Measurements from ENCODE around the gene CACNG3.

- TF ChIP-seq POLR2AphosphoS5 (IDR thresholded peaks at IDR 0.05) (no peak), CTCF (IDR thresholded peaks at IDR 0.05 in 8 of 11, conservative IDR thresholded peaks at IDR 0.05 in 3 of 11) (no peak), POLR2A (IDR thresholded peaks at IDR 0.05) (no peak)
These were observed 62.5 kb downstream of the CACNG3 start for GRCh38 chr16:24318680-24319079.

Data from spleen (tissue), 7 donors.